Measurements from ENCODE around the gene SERPINE1. TPM values are rescaled to one million over a fixed set of nuclear protein-coding genes. Genes with fewer than 3 reads are reported as not detected.

The SERPINE1 gene
- total RNA-seq, 1 experiment from 2014 or later: 12.7 TPM

Other genes with a start within 250 kb of the SERPINE1 start
- gene UFSP1, start 237.4 kb upstream of the SERPINE1 start, total RNA-seq (2014; rRNA removed; shearing (Covaris generic)): 6.3 and 6.7 TPM in 2 replicates
- 0.15 TPM in 1 of 2 replicates, not detected in the other for gene ACHE, start 231.2 kb upstream of the SERPINE1 start, total RNA-seq (2014; rRNA removed; shearing (Covaris generic))
- gene MUC3A, start 177.6 kb upstream of the SERPINE1 start, total RNA-seq (2014; rRNA removed; shearing (Covaris generic)): not detected in 2 replicates
- 0.54 and 1.0 TPM in 2 replicates for gene MUC12, start 157.5 kb upstream of the SERPINE1 start, total RNA-seq (2014; rRNA removed; shearing (Covaris generic))
- not detected in 2 replicates for gene MUC17, start 107.0 kb upstream of the SERPINE1 start, total RNA-seq (2014; rRNA removed; shearing (Covaris generic))
- gene TRIM56, start 41.6 kb upstream of the SERPINE1 start, total RNA-seq (2014; rRNA removed; shearing (Covaris generic)): 3.4 and 4.6 TPM in 2 replicates
- 148 and 186 TPM in 2 replicates for gene AP1S1, start 27.4 kb downstream of the SERPINE1 start, total RNA-seq (2014; rRNA removed; shearing (Covaris generic))
- gene VGF, start 38.5 kb downstream of the SERPINE1 start, total RNA-seq (2014; rRNA removed; shearing (Covaris generic)): 3.6 and 7.1 TPM in 2 replicates
- not detected in 2 replicates for gene NAT16, start 53.2 kb downstream of the SERPINE1 start, total RNA-seq (2014; rRNA removed; shearing (Covaris generic))
- gene MOGAT3, start 73.9 kb downstream of the SERPINE1 start, total RNA-seq (2014; rRNA removed; shearing (Covaris generic)): not detected in 2 replicates
- 32.7 and 41.3 TPM in 2 replicates for gene PLOD3, start 90.5 kb downstream of the SERPINE1 start, total RNA-seq (2014; rRNA removed; shearing (Covaris generic))
- gene ZNHIT1, start 91.1 kb downstream of the SERPINE1 start, total RNA-seq (2014; rRNA removed; shearing (Covaris generic)): 87.9 and 103 TPM in 2 replicates
- 0.99 and 6.0 TPM in 2 replicates for gene CLDN15, start 110.7 kb downstream of the SERPINE1 start, total RNA-seq (2014; rRNA removed; shearing (Covaris generic))
- 115 and 118 TPM in 2 replicates for gene FIS1, start 118.0 kb downstream of the SERPINE1 start, total RNA-seq (2014; rRNA removed; shearing (Covaris generic))
- 60.2 and 63.4 TPM in 2 replicates for gene IFT22, start 194.7 kb downstream of the SERPINE1 start, total RNA-seq (2014; rRNA removed; shearing (Covaris generic))
- not detected in 2 replicates for gene COL26A1, start 235.8 kb downstream of the SERPINE1 start, total RNA-seq (2014; rRNA removed; shearing (Covaris generic))

Measured in H4 (cell line).